GM12891 (cell line): ENCODE measurements around the gene ADAMTSL3.

ENCODE experiments used
- PAX5 ChIP-seq: IDR thresholded peaks from 2 replicates; pipeline ENCODE4 v1.6.1; 2011; ENCODE audit warnings: low read length, moderate library complexity, mild to moderate bottlenecking; ENCODE audit not compliant: insufficient read depth, severe bottlenecking
- POLR2A ChIP-seq: IDR thresholded peaks from 2 replicates; pipeline ENCODE4 v1.6.1; 2011; ENCODE audit warnings: low read depth, low read length, control low read depth
- POLR2AphosphoS5 ChIP-seq: IDR thresholded peaks from 2 replicates; pipeline ENCODE4 v1.6.1; 2011; ENCODE audit warnings: low read depth, low read length, control low read depth
- POU2F2 ChIP-seq: IDR thresholded peaks from 2 replicates; pipeline ENCODE4 v1.6.1; 2011; ENCODE audit warnings: low read depth, mild to moderate bottlenecking, control low read depth, low read length, moderate library complexity
- SPI1 ChIP-seq: IDR thresholded peaks from 2 replicates; pipeline ENCODE4 v1.6.1; 2011; ENCODE audit warnings: low read depth, low read length, control low read depth
- TAF1 ChIP-seq: IDR thresholded peaks from 2 replicates; pipeline ENCODE4 v1.6.1; 2011; ENCODE audit warnings: low read depth, low read length, control low read depth

DNA sequence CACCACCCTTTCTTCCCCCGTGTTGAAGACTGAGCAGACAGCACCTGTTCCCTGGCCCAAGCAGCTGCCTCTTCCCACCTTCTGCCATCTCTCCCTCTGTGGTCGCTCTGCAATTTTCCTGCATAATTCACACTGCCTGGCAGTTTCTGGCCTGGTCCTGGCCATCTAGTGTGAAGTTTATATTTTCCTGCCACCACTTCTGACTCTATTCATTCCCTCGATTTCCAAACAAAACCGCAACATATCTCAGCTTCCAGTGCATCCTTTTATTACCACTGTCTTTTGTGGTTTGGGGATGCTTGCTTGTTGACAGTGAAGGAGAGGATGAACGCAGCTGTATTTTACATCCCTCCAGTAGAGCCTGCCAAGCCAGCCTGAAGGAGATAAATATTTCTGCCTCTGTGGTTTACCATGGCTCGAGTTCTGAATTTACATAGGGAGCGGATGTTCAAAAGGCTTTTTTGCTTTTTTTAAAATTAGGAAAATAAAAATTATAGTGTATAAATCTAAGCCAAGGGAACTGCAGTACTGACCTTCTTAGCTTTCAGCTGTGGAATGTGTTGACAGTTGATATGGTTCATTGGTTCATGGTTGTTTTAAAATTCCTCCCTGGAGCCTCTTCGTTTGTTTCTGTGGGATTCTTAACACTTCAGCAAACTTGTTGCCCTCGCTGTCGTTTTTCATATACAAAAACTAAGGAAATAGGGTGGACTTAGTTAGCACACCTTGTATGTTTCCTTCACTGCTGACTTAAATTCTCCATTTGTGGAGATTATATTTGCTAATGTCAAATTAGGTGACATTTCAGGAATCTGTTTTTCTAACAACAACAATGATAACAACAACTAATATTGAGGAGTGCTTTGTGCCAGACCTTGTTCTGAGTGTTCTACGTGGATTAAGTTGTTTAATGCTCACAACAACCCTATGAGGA, 250.5 kb downstream of the ADAMTSL3 start:
- no peak for TF ChIP-seq POLR2A
- TF ChIP-seq SPI1 = no peak
- no peak for TF ChIP-seq POLR2AphosphoS5
- no peak for TF ChIP-seq TAF1
- no peak for TF ChIP-seq PAX5
- no peak for TF ChIP-seq POU2F2
